ENCODE measurements around the gene TSBP1.

DNA sequence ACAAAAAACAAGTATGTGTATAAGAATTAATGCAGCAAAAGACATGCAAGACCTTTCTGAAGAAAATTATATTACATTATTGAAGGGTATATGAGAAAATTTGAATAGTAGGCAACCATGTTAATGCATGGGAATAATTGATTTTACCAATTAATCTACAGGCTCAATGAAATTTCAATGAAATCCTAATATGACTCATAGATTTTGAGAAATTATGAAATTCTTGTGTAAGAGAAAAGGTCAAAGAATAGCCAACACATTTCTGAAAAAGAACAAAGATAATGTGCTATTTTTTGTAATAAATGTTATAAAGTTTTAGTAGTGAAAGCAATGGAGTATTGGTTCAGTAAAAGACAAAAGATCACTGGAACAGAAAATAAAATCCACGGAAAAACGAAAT is 18.4 kb downstream of the TSBP1 start:
- TF ChIP-seq GATA2 (IDR thresholded peaks at IDR 0.05; ENCODE audit: low read depth, low read length), result no peak
- TF ChIP-seq GATA3 (IDR thresholded peaks at IDR 0.05; ENCODE audit: low read depth, low read length), result no peak
